GM18858 (cell line): ENCODE results near the gene ZMYND15.

Source experiments
- ATAC-seq: cut with Tn5 transposase; IDR thresholded peaks from one replicate; pipeline ENCODE4 v1.9.1; 2021; ENCODE audit not compliant: unreplicated experiment

ZMYND15 gene

GRCh38 chr17:4715063-4715744 is 24.4 kb upstream of the ZMYND15 start:
- ATAC-seq = no peak

GRCh38 chr17:4716081-4716480 is 23.6 kb upstream of the ZMYND15 start:
- no peak for ATAC-seq

GRCh38 chr17:4717791-4718190 is 21.8 kb upstream of the ZMYND15 start:
- no peak for ATAC-seq

GRCh38 chr17:4718276-4718675 is 21.4 kb upstream of the ZMYND15 start:
- ATAC-seq = no peak

- no peak for ATAC-seq
Observed at GRCh38 chr17:4719146-4719545, 20.5 kb upstream of the ZMYND15 start.

- ATAC-seq = no peak
Observed at GRCh38 chr17:4719684-4720221, 19.9 kb upstream of the ZMYND15 start.

- ATAC-seq = no peak
Observed at GRCh38 chr17:4720787-4721186, 18.8 kb upstream of the ZMYND15 start.

GRCh38 chr17:4721203-4722135 is 18.2 kb upstream of the ZMYND15 start:
- no peak for ATAC-seq

- ATAC-seq = no peak
Observed at GRCh38 chr17:4722678-4723240, 16.9 kb upstream of the ZMYND15 start.

- no peak for ATAC-seq
Observed at GRCh38 chr17:4724650-4725049, 15.0 kb upstream of the ZMYND15 start.

GRCh38 chr17:4725646-4726310 is 13.9 kb upstream of the ZMYND15 start:
- ATAC-seq = no peak

- ATAC-seq = no peak
Observed at GRCh38 chr17:4728124-4728523, 11.5 kb upstream of the ZMYND15 start.

GRCh38 chr17:4733073-4733531 is 6.5 kb upstream of the ZMYND15 start:
- no peak for ATAC-seq

- no peak for ATAC-seq
Observed at GRCh38 chr17:4734857-4735475, 4.7 kb upstream of the ZMYND15 start.

GRCh38 chr17:4735876-4736651 is 3.6 kb upstream of the ZMYND15 start:
- ATAC-seq = no peak

GRCh38 chr17:4738136-4739121 is 1.2 kb upstream of the ZMYND15 start:
- no peak for ATAC-seq

- no peak for ATAC-seq
Observed at GRCh38 chr17:4740025-4740351, 355 bp downstream of the ZMYND15 start.

GRCh38 chr17:4740584-4740983 is 951 bp downstream of the ZMYND15 start:
- ATAC-seq = no peak

GRCh38 chr17:4741544-4741943 is 1.9 kb downstream of the ZMYND15 start:
- no peak for ATAC-seq
